CD4-positive, alpha-beta T cell treated with Interleukin-17A for 1 hour (primary cell): ENCODE data around the gene OPRM1.

Experiments
- DNase-seq: peaks from one replicate; pipeline ENCODE4 v3.0.0-alpha.2; 2020

OPRM1 gene

GRCh38 chr6:154243793-154244750 lies 205.0 kb downstream of the OPRM1 start:
- peak; percentile 44 for DNase-seq

GRCh38 chr6:154245506-154245905 lies 206.5 kb downstream of the OPRM1 start:
- peak; percentile 32 for DNase-seq

- DNase-seq = no peak
Observed at GRCh38 chr6:154246723-154247118, 207.7 kb downstream of the OPRM1 start.

GRCh38 chr6:154247119-154247861 lies 208.2 kb downstream of the OPRM1 start:
- peak; percentile 63 for DNase-seq

- peak; percentile 78 for DNase-seq
Observed at GRCh38 chr6:154249499-154250298, 210.7 kb downstream of the OPRM1 start.

- DNase-seq = no peak
Observed at GRCh38 chr6:154251116-154251515, 212.1 kb downstream of the OPRM1 start.

- DNase-seq = no peak
Observed at GRCh38 chr6:154252678-154253077, 213.6 kb downstream of the OPRM1 start.

- no peak for DNase-seq
Observed at GRCh38 chr6:154257067-154257466, 218.0 kb downstream of the OPRM1 start.

- DNase-seq = no peak
Observed at GRCh38 chr6:154258064-154258757, 219.2 kb downstream of the OPRM1 start.

GRCh38 chr6:154261688-154262397 lies 222.8 kb downstream of the OPRM1 start:
- DNase-seq = no peak

GRCh38 chr6:154266560-154267099 lies 227.6 kb downstream of the OPRM1 start:
- peak; percentile 29 for DNase-seq

GRCh38 chr6:154267508-154268106 lies 228.6 kb downstream of the OPRM1 start:
- DNase-seq = no peak

- no peak for DNase-seq
Observed at GRCh38 chr6:154268486-154268885, 229.4 kb downstream of the OPRM1 start.

- DNase-seq = no peak
Observed at GRCh38 chr6:154274168-154274567, 235.1 kb downstream of the OPRM1 start.

- peak; percentile 73 for DNase-seq
Observed at GRCh38 chr6:154276810-154277628, 238.0 kb downstream of the OPRM1 start.

GRCh38 chr6:154277629-154278017 lies 238.6 kb downstream of the OPRM1 start:
- DNase-seq = peak; percentile 17

- no peak for DNase-seq
Observed at GRCh38 chr6:154280521-154280920, 241.5 kb downstream of the OPRM1 start.

- DNase-seq = no peak
Observed at GRCh38 chr6:154284313-154284853, 245.3 kb downstream of the OPRM1 start.

- no peak for DNase-seq
Observed at GRCh38 chr6:154285826-154286225, 246.8 kb downstream of the OPRM1 start.
